Inferior parietal cortex (tissue), 1 donor: ENCODE results near the gene LIN54.
"Not testable (repeated sequence)": the region's sequence is repeated elsewhere in the genome, so short reads cannot be mapped to it uniquely, and the experiment has no call there.

Experiments used
- DNase-seq: peaks from one replicate; pipeline ENCODE4 v3.0.0-alpha.2; 2016; ENCODE audit errors: extremely low spot score

LIN54 gene

DNA sequence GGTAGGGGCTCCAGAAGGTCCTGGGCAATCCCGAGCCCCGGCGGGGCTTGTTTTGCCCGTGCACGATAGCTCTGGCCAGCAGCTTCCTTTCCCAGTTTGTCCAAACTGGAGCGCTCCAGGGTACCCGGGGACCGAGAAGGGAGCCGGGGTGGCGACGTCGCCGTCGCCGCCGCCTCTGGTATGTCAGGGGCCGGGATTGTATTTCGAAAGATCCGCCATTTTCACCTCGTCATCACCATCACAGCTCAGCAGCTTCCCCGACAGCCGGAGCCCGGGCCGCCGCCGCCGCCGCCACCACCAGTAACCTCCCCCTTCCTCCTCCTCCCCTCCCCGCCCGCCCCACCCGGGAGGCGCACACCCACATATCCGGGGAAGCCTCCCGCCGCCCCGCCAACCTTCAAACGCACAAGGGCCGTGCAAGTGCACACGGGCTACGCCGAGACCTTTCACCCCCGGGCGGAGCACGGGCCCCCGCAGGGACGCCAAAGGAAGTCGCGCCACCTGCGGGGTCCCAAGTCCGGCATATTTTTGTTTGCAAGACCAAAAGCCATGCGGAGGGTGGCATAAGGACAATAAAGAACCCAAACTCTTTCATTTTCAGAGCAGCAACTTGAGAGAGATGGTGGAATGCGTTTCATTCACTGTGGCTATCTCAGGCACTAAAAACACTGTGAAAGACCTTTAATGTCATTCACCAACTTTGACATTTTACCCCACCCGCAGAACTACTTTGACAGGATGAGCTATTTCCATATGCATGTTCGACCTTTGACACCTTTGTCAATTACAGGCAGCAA lies at the start of gene LIN54:
TSS of gene LIN54 (minus strand) at position 302 of the 797 bp plus-strand sequence. CDS start 25,979 bp downstream, outside the sequence.
- DNase-seq: peak; percentile 42

DNA sequence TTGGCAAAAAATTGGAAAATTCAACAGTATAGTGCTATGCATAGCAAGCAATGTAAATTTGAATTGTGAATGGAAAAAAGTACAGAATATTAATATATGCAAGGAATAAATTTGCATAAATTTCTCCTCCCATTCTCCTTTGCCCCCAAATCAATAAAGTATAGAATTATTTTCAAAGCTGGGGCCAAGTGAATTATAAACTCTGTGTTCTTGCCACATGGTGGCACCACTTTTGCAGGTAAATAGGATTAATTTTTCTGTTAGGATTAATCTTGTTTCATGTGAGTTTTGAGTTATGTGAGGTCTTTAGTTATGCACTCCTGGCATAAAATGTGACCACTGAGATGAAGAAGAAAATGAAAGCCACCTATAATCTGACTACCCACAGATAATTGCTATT lies 44.3 kb upstream of the LIN54 start:
- no peak for DNase-seq

DNA sequence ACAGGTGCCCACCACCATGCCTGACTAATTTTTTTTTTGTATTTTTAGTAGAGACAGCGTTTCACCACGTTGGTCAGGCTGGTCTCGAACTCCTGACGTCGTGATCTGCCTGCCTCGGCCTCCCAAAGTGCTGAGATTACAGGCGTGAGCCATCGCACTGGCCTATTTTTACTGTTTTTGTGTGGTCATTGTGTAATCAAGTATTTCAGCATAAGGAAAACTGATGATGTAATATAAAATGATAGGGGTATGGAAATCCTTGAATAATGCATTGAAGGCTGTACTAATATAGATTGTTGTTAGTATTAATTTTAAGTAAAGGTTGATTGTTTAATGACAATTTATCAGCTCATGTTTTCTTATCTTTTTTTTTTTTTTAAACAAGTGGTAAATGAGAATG lies 38.2 kb upstream of the LIN54 start:
- not testable (repeated sequence) for DNase-seq

DNA sequence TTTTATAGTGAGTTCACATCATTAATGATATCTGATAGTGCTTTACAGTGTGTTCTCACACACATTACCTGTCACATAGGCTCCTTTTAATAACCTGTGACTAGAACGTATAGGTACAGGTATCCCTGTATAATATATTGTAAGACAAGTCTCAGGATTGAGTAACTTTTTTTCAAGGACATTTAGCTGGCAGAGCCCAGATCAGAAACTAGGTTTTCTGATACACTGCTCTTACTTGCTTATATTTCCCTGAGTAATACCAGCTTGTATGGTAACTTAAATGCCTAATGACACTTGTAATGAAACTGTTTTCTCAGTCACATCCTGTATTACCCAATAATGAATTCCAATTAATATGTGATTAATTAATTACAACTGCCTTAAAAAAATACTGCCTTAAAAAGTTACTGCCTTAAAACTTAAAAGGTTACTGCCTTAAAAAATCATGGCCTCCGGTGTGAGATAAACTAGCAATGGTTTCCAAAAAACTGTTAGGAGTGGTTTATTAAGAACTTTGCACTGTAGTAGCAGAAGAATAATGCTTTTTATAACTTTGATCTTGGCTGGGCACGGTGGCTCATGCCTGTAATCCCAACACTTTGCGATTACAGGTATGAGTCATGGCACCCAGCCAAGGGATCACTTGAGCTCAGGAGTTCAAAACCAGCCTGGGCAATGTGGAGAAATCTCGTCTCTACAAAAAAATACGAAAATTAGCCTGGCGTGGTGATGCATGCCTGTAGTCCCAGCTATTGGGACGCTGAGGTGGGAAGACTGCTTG lies 36.3 kb upstream of the LIN54 start:
- DNase-seq: no peak

DNA sequence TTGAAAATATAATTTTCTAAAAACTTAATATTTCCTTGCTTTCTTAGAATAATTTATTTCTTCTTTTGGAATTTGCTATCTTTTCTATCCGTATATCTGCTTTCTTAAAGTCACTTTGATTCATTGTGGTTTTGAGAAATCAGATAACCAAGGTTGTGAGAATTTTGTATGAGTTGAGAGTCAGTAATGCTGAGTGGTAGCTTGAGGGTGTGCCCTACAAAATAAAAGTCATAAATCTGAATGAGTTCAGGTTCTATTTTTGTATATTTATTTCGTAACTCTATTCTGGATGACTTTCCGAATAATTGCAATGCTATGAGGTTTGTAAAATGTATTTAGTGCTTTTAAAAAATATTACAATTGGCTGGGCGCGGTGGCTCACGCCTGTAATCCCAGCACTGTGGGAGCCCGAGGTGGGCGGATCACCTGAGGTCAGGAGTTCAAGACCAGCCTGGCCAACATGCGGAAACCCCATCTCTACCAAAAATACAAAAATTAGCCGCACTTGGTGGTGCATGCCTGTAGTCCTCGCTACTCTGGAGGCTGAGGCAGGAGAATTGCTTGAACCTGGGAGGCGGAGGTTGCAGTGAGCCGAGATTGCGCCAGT lies 33.3 kb upstream of the LIN54 start:
- no peak for DNase-seq

DNA sequence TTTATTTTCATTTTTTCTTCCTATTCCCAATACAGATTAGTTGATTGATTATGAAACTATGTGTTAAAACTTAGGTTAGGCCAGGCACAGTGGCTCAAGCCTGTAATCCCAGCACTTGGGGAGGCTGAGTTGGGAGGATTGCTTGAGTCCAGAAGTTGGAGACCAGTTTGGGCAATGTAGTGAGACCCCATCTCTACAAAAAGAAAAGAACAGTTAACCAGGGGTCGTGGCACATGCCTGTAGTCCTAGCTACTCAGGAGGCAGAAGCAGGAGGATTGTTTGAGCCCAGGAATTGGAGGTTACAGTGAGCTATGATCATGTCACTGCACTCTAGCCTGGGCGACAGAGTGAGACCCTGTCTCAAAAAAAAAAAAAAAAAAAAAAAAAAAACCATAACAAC lies 32.5 kb upstream of the LIN54 start:
- DNase-seq: not testable (repeated sequence)

DNA sequence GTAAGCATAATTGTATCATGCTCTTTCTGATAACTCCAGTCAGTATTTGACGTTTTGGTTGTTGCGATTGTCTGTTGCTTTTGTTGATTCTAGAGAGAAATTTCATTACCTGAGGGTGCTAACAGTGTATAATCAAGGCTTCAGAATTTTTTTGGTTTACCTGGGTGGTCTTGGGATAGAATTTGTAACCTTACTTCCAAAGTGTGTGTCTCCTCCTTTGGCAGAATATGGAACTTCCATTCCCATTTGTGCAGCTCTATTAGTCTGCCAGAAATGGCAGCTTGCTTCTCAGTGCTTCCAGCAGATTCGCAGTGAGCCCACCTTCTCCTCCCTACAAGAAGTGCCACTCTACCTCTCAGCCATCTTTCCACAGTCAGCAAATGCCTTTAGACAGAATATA lies 29.6 kb upstream of the LIN54 start:
- no peak for DNase-seq

DNA sequence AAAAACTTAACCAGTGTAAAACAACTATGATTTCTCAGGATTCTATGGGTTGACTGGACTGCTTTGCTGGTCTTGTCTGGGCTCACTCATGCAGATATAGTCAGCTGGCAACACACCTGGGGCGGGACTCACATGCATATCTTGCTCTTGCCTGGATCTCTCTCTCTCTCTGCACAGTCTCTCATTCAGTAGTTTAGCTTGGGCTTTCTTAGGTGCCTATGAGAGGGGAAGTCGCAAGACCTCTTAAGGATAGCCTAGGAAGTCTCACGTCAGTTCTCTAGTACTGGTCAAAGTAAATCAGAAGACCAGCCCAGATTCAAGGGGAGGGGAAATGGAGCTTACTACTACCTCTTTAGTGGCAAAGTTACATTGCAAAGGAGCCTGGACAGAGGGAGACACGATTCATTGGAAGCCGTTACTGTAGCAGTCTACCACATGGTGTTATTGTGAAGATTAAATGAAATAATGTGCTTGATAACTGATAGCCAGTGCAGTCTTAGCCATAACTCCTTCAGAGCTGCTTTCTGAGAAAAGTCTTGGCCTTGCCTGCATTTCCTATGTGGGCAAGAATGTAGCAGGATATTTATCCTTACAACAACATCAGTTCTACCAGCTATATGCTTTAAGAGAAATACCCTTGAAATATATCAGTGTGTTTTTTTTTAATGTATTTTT lies 26.5 kb upstream of the LIN54 start:
- no peak for DNase-seq

DNA sequence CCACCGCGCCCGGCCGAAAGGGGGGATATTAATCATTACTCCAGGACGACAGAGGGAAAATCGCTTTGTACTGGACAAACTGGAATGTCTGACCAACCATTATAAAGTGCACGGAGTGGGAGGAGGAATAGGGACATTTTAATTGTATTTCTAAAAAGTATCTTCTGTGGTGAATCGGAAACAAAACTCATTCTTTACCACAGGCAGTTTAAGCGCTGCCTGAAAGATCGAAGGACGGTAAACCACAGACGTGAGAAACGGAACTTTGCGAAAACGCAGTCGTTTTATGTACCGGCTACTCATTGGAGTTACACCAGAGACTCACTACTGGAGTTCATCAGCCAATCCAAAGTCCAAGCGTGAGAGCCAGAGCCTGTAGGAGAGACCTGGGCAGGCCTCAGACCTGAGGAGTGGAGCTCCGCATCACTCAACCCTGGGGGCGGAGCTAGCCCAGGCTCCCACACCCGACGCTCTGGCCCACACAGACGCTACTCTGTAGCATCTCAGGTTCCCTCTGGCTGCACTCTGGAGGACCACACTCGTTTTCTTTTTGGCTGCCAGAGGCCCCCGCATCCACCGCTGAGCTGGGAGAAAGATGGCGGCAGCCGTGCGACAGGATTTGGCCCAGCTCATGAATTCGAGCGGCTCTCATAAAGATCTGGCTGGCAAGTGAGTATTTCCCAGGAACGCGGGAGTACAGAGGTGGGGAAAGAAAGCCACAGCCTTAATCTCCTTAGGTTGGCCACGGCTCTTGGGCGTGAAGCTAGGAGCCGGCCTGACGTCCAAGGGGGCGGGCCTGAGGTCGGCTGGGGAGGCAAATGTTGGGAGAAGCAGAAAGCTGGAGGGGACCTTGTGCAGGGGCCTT lies 24.2 kb upstream of the LIN54 start, which contains the start of gene COPS4:
TSS of gene COPS4 (plus strand) at position 554 of the 865 bp plus-strand sequence. CDS start at position 596, 42 bp downstream.
- peak; percentile 99 for DNase-seq

DNA sequence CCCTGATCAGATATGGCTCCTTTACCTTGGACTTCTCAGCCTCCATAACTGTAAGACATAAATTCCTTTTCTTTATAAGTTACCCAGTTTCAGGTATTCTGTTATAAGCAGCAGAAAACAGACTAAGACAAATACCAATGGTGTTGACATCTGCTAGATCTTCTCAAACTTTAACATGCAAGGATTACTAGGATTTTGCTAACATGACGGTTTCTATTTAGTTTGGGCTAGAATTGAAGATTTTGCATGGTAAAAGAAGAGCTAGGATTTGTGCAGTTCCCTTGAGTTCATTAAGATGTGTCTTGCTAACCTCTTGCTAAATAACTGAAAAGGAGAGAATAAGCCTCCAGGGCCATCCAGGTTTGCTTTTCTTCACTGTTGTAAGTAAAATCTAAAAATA lies 19.1 kb upstream of the LIN54 start:
- DNase-seq: no peak

DNA sequence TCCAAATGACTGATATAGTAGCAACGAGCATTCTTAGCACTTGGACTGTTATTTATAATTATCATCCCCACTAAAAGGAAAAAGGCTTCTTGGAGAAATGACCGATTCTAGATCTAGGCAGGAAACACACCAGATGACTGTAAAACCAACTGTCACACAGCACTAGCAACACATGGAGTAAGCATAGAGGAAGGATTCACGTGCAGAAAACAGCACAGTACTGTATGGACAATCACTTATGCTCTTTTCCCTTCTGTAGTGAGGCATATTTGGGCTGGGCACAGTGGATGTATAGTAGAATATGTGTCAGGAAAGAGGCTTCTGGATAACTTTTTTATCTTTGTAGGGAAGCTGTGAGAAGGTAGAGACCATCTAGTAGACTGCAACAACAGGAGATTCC lies 18.4 kb upstream of the LIN54 start:
- DNase-seq: no peak

DNA sequence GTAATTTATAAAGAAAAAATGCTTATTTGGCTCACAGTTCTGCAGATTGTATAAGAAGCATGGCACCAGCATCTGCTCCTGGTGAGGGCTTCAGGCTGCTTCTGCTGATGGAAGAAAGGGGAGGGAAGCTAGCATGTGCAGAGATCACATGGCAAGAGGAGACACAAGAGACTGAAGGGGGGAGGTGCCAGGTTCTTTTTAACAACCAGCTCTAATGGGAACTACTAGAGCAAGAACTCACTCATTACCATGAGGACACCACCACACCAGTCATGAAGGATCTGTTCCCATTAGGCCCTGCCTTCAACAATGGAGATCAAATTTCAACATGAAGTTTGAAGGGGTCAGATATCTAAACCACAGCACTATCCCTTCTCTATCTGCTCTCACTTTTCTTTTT lies 14.9 kb upstream of the LIN54 start:
- no peak for DNase-seq

DNA sequence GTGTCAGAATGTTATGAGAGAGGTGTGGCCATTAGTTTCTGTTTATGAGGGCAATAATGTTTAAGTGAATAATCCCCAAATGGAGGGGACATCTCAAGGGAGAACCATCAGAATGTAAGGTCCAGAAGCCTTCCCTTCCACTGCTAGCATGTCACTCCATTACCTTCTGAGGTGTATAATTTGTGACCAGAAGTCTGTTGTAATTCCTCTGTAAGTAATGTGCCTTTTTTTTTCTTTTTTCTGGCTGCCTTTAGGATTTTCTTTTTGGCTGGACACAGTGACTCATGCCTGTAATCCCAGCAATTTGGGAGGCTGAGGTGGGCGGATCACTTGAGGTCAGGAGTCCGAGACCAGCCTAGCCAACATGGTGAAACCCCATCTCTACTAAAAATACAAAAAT lies 13.6 kb upstream of the LIN54 start:
- DNase-seq: no peak

DNA sequence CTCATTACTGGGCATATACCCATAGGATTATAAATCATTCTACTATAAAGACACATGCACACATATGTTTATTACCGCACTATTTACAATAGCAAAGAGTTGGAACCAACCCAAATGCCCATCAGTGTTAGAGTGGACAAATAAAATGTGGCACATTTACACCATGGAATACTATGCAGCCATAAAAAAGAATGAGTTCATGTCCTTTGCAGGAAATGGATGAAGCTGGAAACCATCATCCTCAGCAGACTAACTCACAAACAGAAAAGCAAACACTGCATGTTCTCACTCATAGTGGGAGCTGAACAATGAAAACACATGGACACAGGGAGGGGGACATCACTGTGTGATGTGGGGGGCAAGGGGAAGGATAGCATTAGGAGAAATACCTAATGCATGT lies 13.0 kb upstream of the LIN54 start:
- DNase-seq: not testable (repeated sequence)

DNA sequence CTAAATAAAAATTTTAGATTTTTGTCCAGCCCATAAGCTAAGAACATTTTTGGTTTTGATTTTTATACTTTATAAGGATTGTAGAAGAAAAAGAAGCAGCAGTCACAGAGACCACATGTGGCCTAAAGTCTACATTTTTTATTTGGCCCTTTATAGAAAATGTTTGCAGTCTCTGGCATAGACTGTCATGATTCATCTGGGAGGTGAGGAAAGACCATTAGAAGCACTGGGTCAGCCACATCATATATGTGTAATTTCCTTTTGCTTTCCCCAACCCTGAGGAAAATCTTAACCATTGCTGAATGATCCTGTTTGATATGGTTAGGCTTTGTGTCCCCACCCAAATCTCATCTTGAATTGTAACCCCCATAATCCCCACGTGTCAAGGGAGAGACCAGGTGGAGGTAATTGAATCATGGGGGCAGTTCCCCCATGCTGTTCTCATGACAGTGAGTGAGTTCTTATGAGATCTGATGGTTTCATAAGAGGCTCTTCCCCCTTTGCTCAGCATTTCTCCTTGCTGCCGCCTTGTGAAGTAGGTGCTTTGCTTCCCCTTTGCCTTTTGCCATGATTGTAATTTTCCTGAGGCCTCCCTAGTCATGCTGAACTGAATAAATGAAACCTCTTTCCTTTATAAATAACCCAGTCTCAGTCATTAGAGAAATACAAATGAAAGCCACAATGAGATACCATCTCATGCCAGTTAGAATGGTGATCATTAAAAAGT lies 12.3 kb upstream of the LIN54 start:
- DNase-seq: no peak

DNA sequence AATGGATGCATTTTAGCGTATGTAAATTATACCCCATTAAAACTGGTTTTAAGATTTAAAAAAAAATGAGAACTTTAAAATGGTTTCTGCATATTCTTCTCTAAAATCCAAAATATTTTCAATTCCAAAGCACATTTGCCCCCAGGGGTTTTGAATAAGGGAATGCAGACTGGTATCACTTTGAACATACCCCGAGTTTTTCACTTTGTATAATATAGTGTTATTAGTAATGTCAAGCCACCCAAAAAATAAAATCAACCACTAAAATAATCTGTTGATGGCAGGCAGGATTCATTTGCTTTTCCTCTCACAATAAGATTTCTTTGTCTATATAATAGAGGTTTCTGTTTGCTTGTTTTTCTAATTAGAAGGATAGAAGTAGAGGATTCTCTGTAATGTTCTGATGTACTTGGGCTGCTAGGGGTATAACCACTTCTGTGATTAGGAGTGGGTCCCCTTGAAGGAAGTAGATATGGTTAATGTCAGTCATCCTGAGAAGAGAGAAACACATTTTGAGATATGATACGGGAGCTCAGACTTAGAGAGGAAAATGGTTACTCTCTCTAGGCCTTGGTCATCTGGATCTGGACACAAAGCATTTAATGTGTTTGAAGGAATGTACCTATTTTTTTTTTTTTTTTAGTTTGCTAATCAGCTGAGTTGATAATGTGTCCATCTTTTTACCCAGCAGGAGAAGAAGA lies 9.3 kb upstream of the LIN54 start:
- DNase-seq: no peak

DNA sequence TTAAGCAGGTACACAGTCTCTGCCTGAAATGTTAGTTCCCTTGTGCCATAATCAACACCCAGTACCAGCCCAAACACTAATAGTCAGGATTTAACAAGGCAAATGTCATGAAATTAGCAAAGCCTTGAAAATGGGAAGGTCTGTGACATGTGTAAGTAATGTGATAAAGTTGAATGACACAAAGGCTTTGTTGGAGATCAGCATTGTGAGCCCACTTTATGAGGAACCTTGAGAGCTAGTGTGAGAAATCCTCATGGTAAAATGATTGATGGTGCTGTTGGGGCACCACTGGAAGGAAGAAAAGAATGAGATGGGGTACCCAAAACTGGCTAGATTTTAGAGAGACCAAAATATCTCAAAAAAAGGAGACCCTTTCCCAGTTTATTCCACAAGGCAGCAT lies 3.3 kb upstream of the LIN54 start:
- DNase-seq: peak; percentile 34

DNA sequence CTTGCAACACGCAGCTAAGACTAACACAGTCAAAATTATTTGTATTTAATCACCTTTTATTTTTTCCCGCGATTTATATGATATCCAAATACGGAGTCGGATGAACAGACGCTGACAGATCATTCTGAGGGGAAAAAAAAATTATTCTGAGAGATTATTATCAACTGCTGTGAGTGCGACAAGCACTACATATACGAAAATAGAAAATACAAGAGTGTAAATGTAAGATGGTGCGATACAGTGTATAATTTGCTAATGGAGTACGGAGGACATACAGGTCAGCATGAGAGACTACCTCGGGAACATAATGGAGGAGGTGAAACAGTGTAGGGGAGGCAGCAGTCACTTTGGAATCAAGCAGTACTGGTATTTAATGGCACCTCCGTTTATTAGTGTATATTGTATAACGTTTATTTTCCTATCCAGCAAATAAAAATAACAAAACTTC lies 2.8 kb upstream of the LIN54 start:
- DNase-seq: no peak

DNA sequence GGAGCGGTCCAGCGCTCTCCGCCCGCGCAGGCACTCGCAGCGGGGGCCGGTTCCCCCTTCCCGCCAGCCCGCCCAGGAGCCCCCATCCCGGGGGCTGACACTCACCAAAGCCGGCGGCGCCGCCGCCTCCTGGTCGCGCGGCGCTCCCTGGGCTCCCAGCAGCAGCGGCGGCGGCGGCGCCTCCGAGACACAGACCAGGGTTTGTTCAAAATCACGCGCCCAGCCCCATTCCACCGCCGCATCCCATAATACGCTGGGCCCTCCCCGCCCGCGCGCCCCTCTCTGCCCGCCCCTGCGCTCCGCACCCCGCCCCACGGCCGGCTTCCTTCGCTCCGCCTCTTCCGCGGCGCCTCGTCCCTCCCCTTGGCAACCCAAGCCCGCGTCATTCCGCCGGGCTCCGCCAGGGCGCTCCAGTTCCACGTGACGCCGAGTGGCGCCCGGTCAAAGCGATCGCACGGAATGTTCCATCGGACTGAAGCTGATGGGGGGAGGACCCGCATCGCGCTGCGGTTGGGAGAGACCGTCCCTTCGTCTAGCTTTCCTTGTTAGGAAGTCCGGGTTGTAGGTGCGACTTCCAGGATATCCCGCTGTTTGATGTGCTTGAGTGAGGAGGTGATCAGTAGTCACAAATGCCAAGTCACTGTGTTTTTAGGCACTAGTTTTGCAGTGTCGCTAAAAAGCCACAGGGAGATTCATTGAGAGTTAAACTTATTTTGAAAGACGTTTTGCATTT lies 2.2 kb upstream of the LIN54 start:
- DNase-seq: peak; percentile 99
